Astrocyte (in vitro differentiated cells and primary cell): ENCODE results near the gene WDR35. TPM values are rescaled to one million over a fixed set of nuclear protein-coding genes. Genes with fewer than 3 reads are reported as not detected.

Experiments
- DNase-seq: peaks from one replicate; pipeline ENCODE4 v3.0.0-alpha.2; 2010; ENCODE audit warnings: low read depth
- FAIRE-seq: peaks from 2 replicates; lab custom pipeline; 2011; peaks lifted over from hg19 to GRCh38; lab: Jason Lieb, UNC
- H2AFZ ChIP-seq: 2 replicates; pipeline ENCODE4 v1.6.0; 2012; ENCODE audit warnings: low read depth, low read length, inconsistent platforms
- H3K27ac ChIP-seq: 2 replicates; pipeline ENCODE4 v1.5.1; 2011; ENCODE audit warnings: low read depth, low read length, inconsistent platforms
- H3K27me3 ChIP-seq: 2 replicates; pipeline ENCODE4 v1.6.0; 2011; ENCODE audit warnings: low read length, inconsistent platforms; ENCODE audit not compliant: insufficient read depth
- H3K36me3 ChIP-seq: 2 replicates; pipeline ENCODE4 v1.5.1; 2011; ENCODE audit warnings: low read length, inconsistent platforms; ENCODE audit not compliant: insufficient read depth
- H3K4me1 ChIP-seq: 2 replicates; pipeline ENCODE4 v1.5.1; 2011; ENCODE audit warnings: low read length, inconsistent platforms; ENCODE audit not compliant: insufficient read depth
- H3K4me2 ChIP-seq: 2 replicates; pipeline ENCODE4 v1.6.0; 2012; ENCODE audit warnings: low read length, inconsistent platforms
- H3K4me3 ChIP-seq: 2 replicates; pipeline ENCODE4 v1.5.1; 2011; ENCODE audit warnings: low read depth, mild to moderate bottlenecking, low read length, inconsistent platforms; ENCODE audit not compliant: insufficient read depth
- H3K79me2 ChIP-seq: 2 replicates; pipeline ENCODE4 v1.6.0; 2012; ENCODE audit warnings: mild to moderate bottlenecking, low read length, inconsistent platforms; ENCODE audit not compliant: insufficient read depth
- H3K9ac ChIP-seq: 2 replicates; pipeline ENCODE4 v1.6.0; 2012; ENCODE audit warnings: mild to moderate bottlenecking, low read length, inconsistent platforms
- H3K9me3 ChIP-seq: 2 replicates; pipeline ENCODE4 v1.5.1; 2012; ENCODE audit warnings: low read depth, mild to moderate bottlenecking, low read length, inconsistent platforms; ENCODE audit not compliant: insufficient read depth
- H4K20me1 ChIP-seq: 2 replicates; pipeline ENCODE4 v1.6.0; 2012; ENCODE audit warnings: low read length, inconsistent platforms; ENCODE audit not compliant: insufficient read depth
- H3K27ac Mint-ChIP-seq: one replicate; pipeline ENCODE4 v1.8.0; 2021; ENCODE audit warnings: mild to moderate bottlenecking, mixed read lengths; ENCODE audit not compliant: unreplicated experiment
- H3K27me3 Mint-ChIP-seq: one replicate; pipeline ENCODE4 v1.8.0; 2021; ENCODE audit warnings: low read depth, mixed read lengths; ENCODE audit not compliant: unreplicated experiment
- H3K36me3 Mint-ChIP-seq: one replicate; pipeline ENCODE4 v1.8.0; 2021; ENCODE audit warnings: low read depth, mixed read lengths; ENCODE audit not compliant: unreplicated experiment
- H3K4me1 Mint-ChIP-seq: one replicate; pipeline ENCODE4 v1.8.0; 2021; ENCODE audit warnings: low read depth, mixed read lengths; ENCODE audit not compliant: unreplicated experiment
- H3K4me3 Mint-ChIP-seq: one replicate; pipeline ENCODE4 v1.8.0; 2021; ENCODE audit warnings: mild to moderate bottlenecking, moderate library complexity, mixed read lengths; ENCODE audit not compliant: unreplicated experiment
- H3K9me3 Mint-ChIP-seq: one replicate; pipeline ENCODE4 v1.8.0; 2021; ENCODE audit warnings: mild to moderate bottlenecking, mixed read lengths; ENCODE audit not compliant: unreplicated experiment
- EZH2 ChIP-seq: IDR thresholded peaks from 2 replicates; pipeline ENCODE4 v1.6.1; 2012; ENCODE audit warnings: mild to moderate bottlenecking, low read length, inconsistent platforms; ENCODE audit not compliant: insufficient read depth
- total RNA-seq: library from RNA; stranded (reverse); gene quantifications from 2 replicates; pipeline ENCODE4 v1.2.1, GENCODE V29; 2021
- TF ChIP-seq, protein P1 (sequence below): IDR thresholded peaks from 2 replicates; pipeline ENCODE4 v1.5.1; 2011; ENCODE audit warnings: low read depth, mild to moderate bottlenecking, inconsistent platforms, low read length, moderate library complexity; ENCODE audit not compliant: insufficient read depth

The WDR35 gene
- total RNA-seq, 1 donor from 2014 or later, result 9.6 TPM

- H3K4me3 ChIP-seq, result no peak overlapping the region
- peaks cover 12% of the 10 kb centered on the region for H3K4me1 Mint-ChIP-seq
- H4K20me1 ChIP-seq, result no peaks in the 10 kb centered on the region
- no peaks in the 10 kb centered on the region for H3K27me3 Mint-ChIP-seq
- no peak overlapping the region for H3K27ac ChIP-seq
- no peaks in the 10 kb centered on the region for H3K79me2 ChIP-seq
- no peak overlapping the region for H2AFZ ChIP-seq
- peaks cover 10% of the 10 kb centered on the region for H3K4me1 ChIP-seq
- no peak overlapping the region for H3K4me3 Mint-ChIP-seq
- DNase-seq (no peak), FAIRE-seq (peak; percentile 17)
- peaks cover 13% of the 10 kb centered on the region for H3K36me3 ChIP-seq
- no peak overlapping the region for H3K9ac ChIP-seq
- no peaks in the 10 kb centered on the region for H3K27me3 ChIP-seq
- no peak overlapping the region for H3K4me2 ChIP-seq
- TF ChIP-seq, protein P1, sequence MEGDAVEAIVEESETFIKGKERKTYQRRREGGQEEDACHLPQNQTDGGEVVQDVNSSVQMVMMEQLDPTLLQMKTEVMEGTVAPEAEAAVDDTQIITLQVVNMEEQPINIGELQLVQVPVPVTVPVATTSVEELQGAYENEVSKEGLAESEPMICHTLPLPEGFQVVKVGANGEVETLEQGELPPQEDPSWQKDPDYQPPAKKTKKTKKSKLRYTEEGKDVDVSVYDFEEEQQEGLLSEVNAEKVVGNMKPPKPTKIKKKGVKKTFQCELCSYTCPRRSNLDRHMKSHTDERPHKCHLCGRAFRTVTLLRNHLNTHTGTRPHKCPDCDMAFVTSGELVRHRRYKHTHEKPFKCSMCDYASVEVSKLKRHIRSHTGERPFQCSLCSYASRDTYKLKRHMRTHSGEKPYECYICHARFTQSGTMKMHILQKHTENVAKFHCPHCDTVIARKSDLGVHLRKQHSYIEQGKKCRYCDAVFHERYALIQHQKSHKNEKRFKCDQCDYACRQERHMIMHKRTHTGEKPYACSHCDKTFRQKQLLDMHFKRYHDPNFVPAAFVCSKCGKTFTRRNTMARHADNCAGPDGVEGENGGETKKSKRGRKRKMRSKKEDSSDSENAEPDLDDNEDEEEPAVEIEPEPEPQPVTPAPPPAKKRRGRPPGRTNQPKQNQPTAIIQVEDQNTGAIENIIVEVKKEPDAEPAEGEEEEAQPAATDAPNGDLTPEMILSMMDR, result no peak
- no peak for TF ChIP-seq EZH2
- no peak overlapping the region for H3K27ac Mint-ChIP-seq
- H3K36me3 Mint-ChIP-seq, result peaks cover 7% of the 10 kb centered on the region
- H3K9me3 ChIP-seq, result no peaks in the 10 kb centered on the region
- H3K9me3 Mint-ChIP-seq, result no peaks in the 10 kb centered on the region
Measured at GRCh38 chr2:19936203-19936602, 53.7 kb downstream of the WDR35 start.

DNA sequence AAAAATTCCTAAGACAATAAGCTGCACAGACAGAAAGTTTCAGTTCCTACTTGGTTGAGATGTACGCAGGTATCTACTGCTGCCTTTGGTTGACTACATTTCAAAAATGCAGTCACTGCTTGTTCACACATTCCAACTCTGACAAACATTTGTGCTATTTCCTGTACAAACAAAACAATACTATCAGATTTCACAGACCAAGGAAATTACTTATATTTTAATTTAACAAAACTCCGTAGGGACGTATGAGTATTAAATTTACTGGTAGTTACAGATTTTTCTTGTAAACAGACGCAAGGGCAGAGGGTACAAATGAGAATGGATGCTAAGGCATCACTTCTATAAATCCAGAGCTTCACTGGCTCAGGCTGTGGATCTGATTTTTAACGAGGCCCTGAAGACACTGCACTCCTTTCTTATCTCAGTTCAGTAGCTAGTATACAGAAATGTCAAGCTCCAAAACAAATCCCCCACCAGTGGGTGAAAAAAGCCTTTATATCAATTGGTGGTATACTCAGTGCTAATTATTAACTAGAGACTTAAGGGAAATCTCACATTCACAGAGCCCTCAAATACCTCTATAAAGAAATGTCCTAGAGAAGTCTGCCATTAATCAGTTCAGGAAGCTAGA, 56.4 kb downstream of the WDR35 start:
- peaks cover under 1% of the 10 kb centered on the region for H3K9me3 Mint-ChIP-seq
- Histone ChIP-seq H3K27ac (peak overlapping the region; percentile 71), H2AFZ (peak overlapping the region; percentile 43), H3K79me2 (no peaks in the 10 kb centered on the region), H4K20me1 (no peaks in the 10 kb centered on the region), H3K4me3 (peak overlapping the region; percentile 32), H3K9ac (peak overlapping the region; percentile 50), H3K4me1 (peaks cover 10% of the 10 kb centered on the region), H3K4me2 (peak overlapping the region; percentile 70), H3K36me3 (peaks cover 15% of the 10 kb centered on the region), H3K9me3 (no peaks in the 10 kb centered on the region), H3K27me3 (no peaks in the 10 kb centered on the region)
- DNase-seq, result peak; percentile 81
- peak overlapping the region; percentile 89 for H3K27ac Mint-ChIP-seq
- H3K4me1 Mint-ChIP-seq, result peaks cover 12% of the 10 kb centered on the region
- no peaks in the 10 kb centered on the region for H3K27me3 Mint-ChIP-seq
- no peak overlapping the region for H3K4me3 Mint-ChIP-seq
- peaks cover 20% of the 10 kb centered on the region for H3K36me3 Mint-ChIP-seq
- peak; percentile 77 for FAIRE-seq
- TF ChIP-seq, protein P1, result no peak
- TF ChIP-seq EZH2, result no peak

- TF ChIP-seq EZH2, result no peak
- TF ChIP-seq, protein P1, result no peak
- DNase-seq, result no peak
- H4K20me1 ChIP-seq, result no peaks in the 10 kb centered on the region
- H3K4me1 Mint-ChIP-seq, result peaks cover 12% of the 10 kb centered on the region
- peaks cover 25% of the 10 kb centered on the region for H3K36me3 Mint-ChIP-seq
- peaks cover 10% of the 10 kb centered on the region for H3K4me1 ChIP-seq
- H3K27me3 Mint-ChIP-seq, result no peaks in the 10 kb centered on the region
- H3K4me3 Mint-ChIP-seq, result no peak overlapping the region
- H3K4me2 ChIP-seq, result peak overlapping the region; percentile 70
- H3K4me3 ChIP-seq, result peak overlapping the region; percentile 32
- no peaks in the 10 kb centered on the region for H3K79me2 ChIP-seq
- FAIRE-seq, result no peak
- peak overlapping the region; percentile 11 for H3K9ac ChIP-seq
- H3K9me3 Mint-ChIP-seq, result peaks cover 4% of the 10 kb centered on the region
- H2AFZ ChIP-seq, result no peak overlapping the region
- H3K27ac Mint-ChIP-seq, result peak overlapping the region; percentile 89
- peaks cover 12% of the 10 kb centered on the region for H3K36me3 ChIP-seq
- peak overlapping the region; percentile 71 for H3K27ac ChIP-seq
- H3K9me3 ChIP-seq, result peaks cover 3% of the 10 kb centered on the region
- no peaks in the 10 kb centered on the region for H3K27me3 ChIP-seq
Measured at GRCh38 chr2:19932928-19933327, 57.0 kb downstream of the WDR35 start.
